Liver (tissue), 9 donors: ENCODE data around the gene GADD45B. TPM values are rescaled to one million over a fixed set of nuclear protein-coding genes. Genes with fewer than 3 reads are reported as not detected.

Experiments
- DNase-seq: peaks from one replicate; pipeline ENCODE4 v3.0.0-alpha.2; 2017; ENCODE audit warnings: low spot score
- H3K27ac ChIP-seq, 2 donors: one replicate each; pipeline ENCODE4 v1.7.0; 2013; ENCODE audit warnings: inconsistent platforms in 2 of 2, low read length in 2 of 2, control low read depth in 1 of 2, low read depth in 1 of 2, mild to moderate bottlenecking in 1 of 2
- H3K27me3 ChIP-seq, 4 donors: one replicate each; pipeline versions ENCODE4 v1.6.1 to v1.7.0; 2013; ENCODE audit warnings: low read length in 3 of 4, inconsistent platforms in 1 of 4, mild to moderate bottlenecking in 1 of 4, moderate library complexity in 1 of 4; ENCODE audit not compliant: control insufficient read depth in 4 of 4, insufficient read depth in 4 of 4
- H3K36me3 ChIP-seq, 4 donors: one replicate each; pipeline versions ENCODE4 v1.6.1 to v1.7.0; 2013; ENCODE audit warnings: low read length in 3 of 4, mild to moderate bottlenecking in 3 of 4, low read depth in 1 of 4, moderate library complexity in 1 of 4; ENCODE audit not compliant: control insufficient read depth in 4 of 4, insufficient read depth in 3 of 4
- H3K4me1 ChIP-seq, 4 donors: one replicate each; pipeline versions ENCODE4 v1.6.1 to v1.7.0; 2013; ENCODE audit warnings: low read length in 3 of 4, mild to moderate bottlenecking in 3 of 4, moderate library complexity in 1 of 4; ENCODE audit not compliant: control insufficient read depth in 4 of 4, insufficient read depth in 4 of 4
- H3K4me3 ChIP-seq, 3 donors: one replicate each; pipeline versions ENCODE4 v1.6.1 to v1.7.0; 2013; ENCODE audit warnings: low read length in 3 of 3, control low read depth in 1 of 3, low read depth in 1 of 3, mild to moderate bottlenecking in 1 of 3
- H3K9ac ChIP-seq, 2 donors: one replicate each; pipeline ENCODE4 v1.7.0; 2013; ENCODE audit warnings: low read length in 2 of 2, mild to moderate bottlenecking in 2 of 2, moderate library complexity in 2 of 2, control low read depth in 1 of 2, low read depth in 1 of 2
- H3K9me3 ChIP-seq, 4 donors: one replicate each; pipeline versions ENCODE4 v1.6.1 to v1.7.0; 2013; ENCODE audit warnings: low read length in 3 of 4; ENCODE audit not compliant: control insufficient read depth in 4 of 4
- ATF3 ChIP-seq: IDR thresholded peaks from 2 replicates; pipeline ENCODE4 v1.6.1; 2016; ENCODE audit warnings: antibody characterized with exemption
- CTCF ChIP-seq: fragments of 150-350 bp; IDR thresholded peaks from 2 replicates; pipeline ENCODE4 v1.5.1; 2017; ENCODE audit warnings: improper control_type of control experiment, low read depth, low read length; ENCODE audit not compliant: missing input control
- EGR1 ChIP-seq, 2 donors: IDR thresholded peaks; 2 replicates each; pipeline ENCODE4 v1.6.1; 2016 to 2018; ENCODE audit warnings: antibody characterized with exemption in 2 of 2, low read depth in 2 of 2
- FOXA1 ChIP-seq: IDR thresholded peaks from 2 replicates; pipeline ENCODE4 v1.6.1; 2016; ENCODE audit warnings: antibody characterized with exemption
- FOXA2 ChIP-seq: IDR thresholded peaks from 2 replicates; pipeline ENCODE4 v1.6.1; 2016; ENCODE audit warnings: antibody characterized with exemption
- GABPA ChIP-seq, 2 donors: IDR thresholded peaks in 1 of 2; conservative IDR thresholded peaks in 1 of 2; 2 replicates each; pipeline ENCODE4 v1.6.1; 2016; ENCODE audit warnings: antibody characterized with exemption in 2 of 2, mild to moderate bottlenecking in 1 of 2, moderate library complexity in 1 of 2
- HNF4A ChIP-seq, 2 donors: conservative IDR thresholded peaks; 2 replicates each; pipeline ENCODE4 v1.6.1; 2016; ENCODE audit warnings: antibody characterized with exemption in 2 of 2, mild to moderate bottlenecking in 2 of 2
- HNF4G ChIP-seq: IDR thresholded peaks from 2 replicates; pipeline ENCODE4 v1.6.1; 2016; ENCODE audit warnings: antibody characterized with exemption
- JUND ChIP-seq, 2 donors: IDR thresholded peaks; 2 replicates each; pipeline ENCODE4 v1.6.1; 2016; ENCODE audit warnings: antibody characterized with exemption in 2 of 2
- MAX ChIP-seq: IDR thresholded peaks from 2 replicates; pipeline ENCODE4 v1.6.1; 2016; ENCODE audit warnings: antibody characterized with exemption
- NR2F2 ChIP-seq: IDR thresholded peaks from 2 replicates; pipeline ENCODE4 v1.6.1; 2016; ENCODE audit warnings: antibody characterized with exemption
- RAD21 ChIP-seq, 2 donors: IDR thresholded peaks; 2 replicates each; pipeline ENCODE4 v1.6.1; 2016; ENCODE audit warnings: antibody characterized with exemption in 2 of 2, mild to moderate bottlenecking in 2 of 2
- RXRA ChIP-seq, 2 donors: IDR thresholded peaks; 2 replicates each; pipeline ENCODE4 v1.6.1; 2017 to 2018; ENCODE audit warnings: antibody characterized with exemption in 2 of 2, mild to moderate bottlenecking in 1 of 2
- SP1 ChIP-seq: IDR thresholded peaks from 2 replicates; pipeline ENCODE4 v1.6.1; 2018; ENCODE audit warnings: antibody characterized with exemption, mild to moderate bottlenecking
- YY1 ChIP-seq: IDR thresholded peaks from 2 replicates; pipeline ENCODE4 v1.6.1; 2016; ENCODE audit warnings: antibody characterized with exemption, mild to moderate bottlenecking
- ZBTB33 ChIP-seq: IDR thresholded peaks from 2 replicates; pipeline ENCODE4 v1.6.1; 2016; ENCODE audit warnings: antibody characterized with exemption
- WGBS: extraction: QIAGEN DNeasy Blood & Tissue Kit; methylation state at CpG from one replicate; pipeline ENCODE4 v1.1.7; 2013; 5-methylcytosine and 5-hydroxymethylcytosine counted together
- polyA plus RNA-seq, 2 donors: library from polyadenylated mRNA; stranded (reverse) in 1 of 2; unstranded in 1 of 2; fragments of 200-250 nt in 1 of 2; fragments of >200 nt in 1 of 2; fragmentation: Nextera tagmentation in 1 of 2; extraction: Ambion mirVana in 1 of 2; gene quantifications; one replicate each; pipeline versions ENCODE4 v1.2.1 to v1.2.3, GENCODE V29; 2013 to 2015
- total RNA-seq, 2 donors: library from RNA; depleted of rRNA; stranded (reverse); fragments of >200 nt; gene quantifications; one replicate each; pipeline ENCODE4 v1.2.3, GENCODE V29; 2014
- donor health status: healthy.
- donor health status: healthy.
- donor health status: healthy.
- donor health status: healthy.
- donor health status: healthy.

Gene GADD45B
- total and polyA plus RNA-seq, 4 donors, result 11.6 to 86.3 (median 82.4) TPM

GRCh38 chr19:2500156-2500555 lies 24.2 kb downstream of the GADD45B start:
- no peak overlapping the region for H3K4me3 ChIP-seq
- H3K36me3 ChIP-seq, result no peaks in the 10 kb centered on the region
- no peaks in the 10 kb centered on the region for H3K9me3 ChIP-seq
- TF ChIP-seq JUND (IDR thresholded peaks at IDR 0.05) (no peak), RAD21 (IDR thresholded peaks at IDR 0.05) (no peak), EGR1 (IDR thresholded peaks at IDR 0.05; ENCODE audit: low read depth in 2 of 2) (no peak), HNF4A (conservative IDR thresholded peaks at IDR 0.05) (no peak), HNF4G (no peak), ZBTB33 (no peak), ATF3 (no peak), MAX (no peak), CTCF (no peak), RXRA (IDR thresholded peaks at IDR 0.05) (no peak), FOXA2 (no peak), FOXA1 (no peak)
- peaks cover 3 to 10% (median 8%) of the 10 kb centered on the region in 4 donors for H3K4me1 ChIP-seq
- H3K27me3 ChIP-seq, result no peaks in the 10 kb centered on the region
- WGBS, result 93% methylated on average over 13 of the region's 13 CpGs
- no peak overlapping the region for H3K27ac ChIP-seq
- H3K9ac ChIP-seq, result no peak overlapping the region
- DNase-seq, result no peak

- H3K4me3 ChIP-seq, result no peak overlapping the region
- TF ChIP-seq GABPA (IDR thresholded peaks at IDR 0.05 in 1 of 2, conservative IDR thresholded peaks at IDR 0.05 in 1 of 2) (no peak), ZBTB33 (no peak), RAD21 (IDR thresholded peaks at IDR 0.05) (no peak), SP1 (no peak), MAX (no peak), CTCF (no peak), YY1 (no peak), NR2F2 (no peak), ATF3 (no peak), FOXA2 (no peak), FOXA1 (no peak), JUND (IDR thresholded peaks at IDR 0.05) (no peak)
- H3K4me1 ChIP-seq, result peaks cover 0 to 5% (median 3%) of the 10 kb centered on the region in 4 donors
- H3K27ac ChIP-seq, result no peak overlapping the region
- 75% methylated on average over 12 of the region's 12 CpGs for WGBS
- no peak overlapping the region for H3K9ac ChIP-seq
- no peaks in the 10 kb centered on the region for H3K36me3 ChIP-seq
- H3K9me3 ChIP-seq, result no peaks in the 10 kb centered on the region
- no peak for DNase-seq
- no peaks in the 10 kb centered on the region for H3K27me3 ChIP-seq
Observed at GRCh38 chr19:2500841-2501261, 24.9 kb downstream of the GADD45B start.
